SJCRH30 (cell line): Measurements from ENCODE around the gene CD1B. TPM values are rescaled to one million over a fixed set of nuclear protein-coding genes. Genes with fewer than 3 reads are reported as not detected.

Experiments used
- DNase-seq, 2 experiments: peaks; one replicate each; pipeline ENCODE4 v3.0.0-alpha.2; 2015 to 2020
- H3K27ac ChIP-seq: fragments of 250-450 bp; sonication (Bioruptor Pico); 2 replicates; pipeline ENCODE4 v1.5.1; 2020; ENCODE audit warnings: mild to moderate bottlenecking, moderate library complexity
- H3K27me3 ChIP-seq: fragments of 250-450 bp; sonication (Bioruptor Pico); 2 replicates; pipeline ENCODE4 v1.5.1; 2020; ENCODE audit warnings: mild to moderate bottlenecking, moderate library complexity
- H3K36me3 ChIP-seq: fragments of 250-450 bp; sonication (Bioruptor Pico); 2 replicates; pipeline ENCODE4 v1.5.1; 2020; ENCODE audit warnings: mild to moderate bottlenecking, moderate library complexity
- H3K4me1 ChIP-seq: fragments of 250-450 bp; sonication (Bioruptor Pico); 2 replicates; pipeline ENCODE4 v1.5.1; 2020; ENCODE audit warnings: mild to moderate bottlenecking, moderate library complexity
- H3K4me3 ChIP-seq: fragments of 250-450 bp; sonication (Bioruptor Pico); 2 replicates; pipeline ENCODE4 v1.5.1; 2020; ENCODE audit warnings: mild to moderate bottlenecking, moderate library complexity
- H3K9me3 ChIP-seq: fragments of 250-450 bp; sonication (Bioruptor Pico); replicated peaks from 2 replicates; pipeline ENCODE4 v1.5.1; 2020; ENCODE audit warnings: mild to moderate bottlenecking, moderate library complexity
- total RNA-seq: library from RNA; depleted of rRNA; stranded (reverse); fragments of >200 nt; shearing (Covaris generic); gene quantifications from 2 replicates; pipeline ENCODE4 v1.2.3, GENCODE V29; 2014

Gene CD1B
- total RNA-seq, 1 experiment from 2014 or later = not detected

DNA sequence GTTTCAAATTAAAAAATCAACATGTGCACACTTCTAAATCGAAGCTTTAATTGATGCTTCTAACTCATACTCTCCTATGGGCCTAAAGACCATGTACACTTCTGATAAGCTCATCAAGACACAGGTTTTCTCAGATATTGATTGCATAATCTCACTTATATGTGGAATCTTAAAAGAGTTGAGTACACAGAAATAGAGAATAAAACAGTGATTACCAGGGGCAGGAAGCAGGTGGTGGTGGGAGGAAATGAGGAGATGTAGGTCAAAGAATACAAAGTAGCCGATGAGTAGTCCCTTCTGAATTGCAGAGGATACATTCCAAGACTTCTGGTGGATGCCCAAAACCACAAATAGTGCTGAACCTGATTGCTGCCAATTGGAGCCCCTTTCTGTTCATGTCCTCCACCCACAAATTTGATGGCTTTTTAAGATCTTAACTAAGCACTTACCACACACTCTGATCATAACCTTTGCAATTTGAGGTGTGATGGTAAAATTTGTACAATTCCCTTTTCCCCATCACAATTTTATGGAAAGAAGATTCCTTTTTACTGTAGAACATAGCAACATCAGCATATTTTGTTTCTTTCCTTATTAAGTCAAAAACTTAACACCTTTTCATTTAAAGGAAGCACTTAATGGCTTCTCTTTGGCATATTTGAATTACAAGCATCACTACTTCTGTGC is 3.3 kb upstream of the CD1B start:
- Histone ChIP-seq H3K27ac (no peak overlapping the region), H3K9me3 (no peaks in the 10 kb centered on the region), H3K27me3 (no peaks in the 10 kb centered on the region), H3K4me1 (no peaks in the 10 kb centered on the region), H3K4me3 (no peak overlapping the region), H3K36me3 (no peaks in the 10 kb centered on the region)
- no peak for DNase-seq

DNA sequence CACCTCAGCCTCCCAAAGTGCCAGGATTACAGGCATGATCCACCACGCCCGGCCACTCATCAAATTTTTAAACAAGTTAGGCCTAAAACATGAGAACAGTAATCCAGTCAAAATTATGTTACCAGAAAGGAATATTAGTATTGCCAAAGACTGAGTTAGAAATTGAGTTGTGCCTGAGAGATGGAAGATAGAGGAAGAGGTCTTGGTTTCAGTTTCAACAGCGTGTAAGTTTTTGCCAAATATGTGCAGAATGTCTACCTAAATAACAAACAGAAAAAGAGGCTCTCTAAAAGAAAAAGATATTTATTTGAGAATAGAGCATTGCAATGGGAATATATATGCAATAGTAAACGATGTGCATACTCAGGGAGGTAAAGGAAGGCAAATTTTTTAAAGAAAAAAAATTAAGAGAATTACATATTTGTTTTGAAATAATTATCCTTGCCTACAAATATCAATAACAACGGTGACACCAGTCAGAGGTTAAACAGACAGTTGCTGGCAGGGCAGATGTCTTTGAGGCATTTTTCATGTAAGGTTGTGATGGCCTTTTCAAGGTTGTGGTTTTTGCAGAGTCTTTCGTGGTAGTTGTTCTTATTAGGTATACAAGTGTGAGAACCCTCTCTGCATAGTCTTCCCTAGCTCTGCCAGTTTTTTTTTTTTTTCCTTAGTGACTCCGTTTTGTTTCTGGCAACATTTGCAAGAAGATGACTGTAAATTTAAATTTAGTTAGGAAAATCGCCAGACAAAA is 2.2 kb upstream of the CD1B start:
- Histone ChIP-seq H3K36me3 (no peaks in the 10 kb centered on the region), H3K27ac (no peak overlapping the region), H3K4me1 (no peaks in the 10 kb centered on the region), H3K9me3 (no peaks in the 10 kb centered on the region), H3K4me3 (no peak overlapping the region), H3K27me3 (no peaks in the 10 kb centered on the region)
- DNase-seq = no peak

DNA sequence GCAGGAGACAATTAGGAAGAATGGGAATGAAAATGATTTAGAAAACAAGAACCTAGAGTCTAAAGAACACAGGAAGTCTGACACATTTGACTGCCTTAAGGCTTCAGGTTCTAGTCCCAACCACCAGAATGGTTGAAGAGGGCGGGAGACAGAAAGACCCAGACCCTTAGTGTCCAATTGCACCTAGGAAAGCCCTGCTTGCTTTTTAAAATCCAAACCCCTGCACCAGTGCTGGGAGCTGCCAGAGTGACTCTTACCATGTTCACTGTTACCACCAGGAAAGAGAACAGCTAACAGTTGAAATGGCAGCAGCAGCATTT is 265 bp downstream of the CD1B start:
- no peaks in the 10 kb centered on the region for H3K9me3 ChIP-seq
- no peaks in the 10 kb centered on the region for H3K27me3 ChIP-seq
- DNase-seq = no peak
- no peaks in the 10 kb centered on the region for H3K4me1 ChIP-seq
- H3K27ac ChIP-seq = no peak overlapping the region
- no peaks in the 10 kb centered on the region for H3K36me3 ChIP-seq
- no peak overlapping the region for H3K4me3 ChIP-seq

DNA sequence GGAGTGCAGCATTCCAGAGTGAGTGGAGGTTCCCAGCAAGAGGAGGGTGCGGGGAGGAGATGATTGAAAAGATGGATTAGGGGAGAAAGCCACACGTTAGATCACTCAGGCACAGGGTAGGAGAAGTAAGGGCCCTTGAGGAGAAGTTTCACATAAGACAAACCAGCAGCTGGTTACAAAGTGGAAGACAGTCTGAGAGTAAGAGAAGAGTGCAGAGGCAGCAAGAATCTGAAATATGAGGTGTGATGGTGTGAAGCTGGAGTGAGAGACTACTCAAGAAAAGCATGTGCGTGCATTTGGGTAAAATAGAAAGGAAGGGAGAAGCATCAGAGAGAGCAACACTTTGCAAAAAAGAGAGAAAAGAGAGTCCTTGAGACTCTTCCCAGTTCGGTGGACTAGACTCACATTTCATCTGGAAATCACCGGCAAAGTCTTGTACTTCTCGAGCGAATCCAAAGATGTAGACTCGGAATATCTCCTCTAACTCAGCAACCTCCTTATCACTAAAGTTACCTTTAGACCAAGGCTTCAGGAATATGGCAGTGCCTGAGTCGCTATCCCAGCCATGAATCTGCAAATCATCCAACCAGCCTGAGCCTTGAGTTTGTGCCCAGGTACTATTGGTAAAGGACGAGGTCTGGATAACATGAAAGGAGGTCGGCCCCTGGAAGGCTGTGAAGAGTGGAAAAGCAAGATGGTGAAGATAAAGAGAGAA is 783 bp downstream of the CD1B start:
- DNase-seq = no peak
- H3K27ac ChIP-seq = no peak overlapping the region
- H3K36me3 ChIP-seq = no peaks in the 10 kb centered on the region
- H3K27me3 ChIP-seq = no peaks in the 10 kb centered on the region
- no peaks in the 10 kb centered on the region for H3K4me1 ChIP-seq
- H3K4me3 ChIP-seq = no peak overlapping the region
- H3K9me3 ChIP-seq = no peaks in the 10 kb centered on the region

DNA sequence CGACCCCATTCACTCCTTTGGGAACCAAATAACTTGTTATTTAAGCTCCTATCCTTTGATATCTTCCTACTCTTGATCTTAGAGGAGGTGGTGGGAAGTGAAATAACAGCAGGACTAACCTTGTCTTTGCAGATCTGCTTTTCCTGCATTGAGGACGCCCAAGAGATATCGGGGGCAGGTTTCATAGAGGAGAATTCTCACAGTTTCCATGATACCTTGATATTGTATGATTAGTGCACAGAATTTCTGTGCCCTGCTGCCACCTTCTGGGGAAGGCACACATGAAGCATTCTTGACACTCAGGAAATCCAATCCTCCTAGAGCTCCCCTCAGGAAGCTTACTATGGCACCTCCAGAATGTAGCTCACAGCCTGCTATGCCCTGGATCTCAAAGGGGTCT is 1.6 kb downstream of the CD1B start:
- Histone ChIP-seq H3K9me3 (no peaks in the 10 kb centered on the region), H3K36me3 (no peaks in the 10 kb centered on the region), H3K27me3 (no peaks in the 10 kb centered on the region), H3K27ac (no peak overlapping the region), H3K4me3 (no peak overlapping the region), H3K4me1 (no peaks in the 10 kb centered on the region)
- no peak for DNase-seq

DNA sequence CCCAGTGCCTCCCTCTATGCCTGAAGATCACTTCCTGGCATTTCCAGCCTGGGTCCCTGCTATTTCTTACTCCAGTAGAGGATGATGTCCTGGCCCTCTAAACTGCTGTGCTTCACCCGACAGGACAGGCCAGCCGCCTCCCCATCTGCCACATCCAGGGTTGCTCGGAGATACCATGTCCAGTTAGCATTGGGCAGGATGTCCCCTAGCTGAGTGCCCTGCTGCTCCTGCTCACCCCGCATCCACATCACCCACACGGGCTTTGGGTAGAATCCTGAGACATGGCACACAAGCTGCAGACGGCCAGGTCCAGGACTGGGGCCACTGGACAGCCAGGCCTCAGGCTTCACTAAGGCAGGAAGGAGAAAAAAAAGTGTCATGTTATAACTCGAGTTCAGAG is 2.0 kb downstream of the CD1B start:
- H3K27ac ChIP-seq = no peak overlapping the region
- no peaks in the 10 kb centered on the region for H3K4me1 ChIP-seq
- H3K4me3 ChIP-seq = no peak overlapping the region
- no peaks in the 10 kb centered on the region for H3K9me3 ChIP-seq
- H3K36me3 ChIP-seq = no peaks in the 10 kb centered on the region
- H3K27me3 ChIP-seq = no peaks in the 10 kb centered on the region
- DNase-seq = no peak

DNA sequence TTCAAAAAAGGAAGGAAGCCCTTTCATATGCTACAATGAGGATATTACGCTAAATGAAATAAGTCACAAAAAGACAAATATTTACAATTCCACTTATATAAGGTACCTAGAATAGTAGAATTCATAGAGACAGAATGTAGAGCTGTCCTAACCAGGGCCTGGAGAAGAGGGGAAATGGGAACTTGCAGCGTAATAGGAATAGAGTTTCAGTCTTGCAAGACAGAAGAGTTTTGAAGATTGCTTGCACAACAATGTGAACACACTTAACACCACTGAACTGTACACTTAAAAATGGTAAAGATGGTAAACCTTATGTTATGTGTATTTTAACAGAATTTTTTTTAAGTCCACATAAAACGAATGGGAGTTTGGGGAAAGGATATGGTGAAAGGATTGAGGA is 2.9 kb downstream of the CD1B start:
- H3K4me3 ChIP-seq = no peak overlapping the region
- H3K27ac ChIP-seq = no peak overlapping the region
- H3K36me3 ChIP-seq = no peaks in the 10 kb centered on the region
- DNase-seq = no peak
- H3K9me3 ChIP-seq = no peaks in the 10 kb centered on the region
- H3K4me1 ChIP-seq = no peaks in the 10 kb centered on the region
- no peaks in the 10 kb centered on the region for H3K27me3 ChIP-seq

DNA sequence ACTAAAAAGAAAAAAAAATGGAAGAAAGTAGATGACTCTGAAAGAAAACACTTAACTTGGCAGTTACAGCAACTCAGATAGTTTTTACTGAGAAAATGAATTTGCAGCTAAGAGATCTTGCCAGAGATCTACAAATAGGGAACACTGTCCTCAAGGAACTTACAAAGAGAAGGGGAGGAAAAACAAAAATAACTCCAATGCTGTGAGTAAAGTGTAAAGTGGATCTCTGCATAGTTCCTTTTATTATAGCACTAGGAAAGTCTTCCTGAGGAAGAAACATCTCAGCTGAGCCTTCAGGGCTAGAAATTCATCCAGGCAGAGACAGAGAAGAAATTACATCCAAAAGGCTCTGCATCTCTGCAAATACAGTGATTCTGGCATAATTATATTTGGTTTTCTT is 3.9 kb downstream of the CD1B start:
- Histone ChIP-seq H3K27ac (no peak overlapping the region), H3K9me3 (no peaks in the 10 kb centered on the region), H3K36me3 (no peaks in the 10 kb centered on the region), H3K27me3 (no peaks in the 10 kb centered on the region), H3K4me3 (no peak overlapping the region), H3K4me1 (no peaks in the 10 kb centered on the region)
- no peak for DNase-seq

DNA sequence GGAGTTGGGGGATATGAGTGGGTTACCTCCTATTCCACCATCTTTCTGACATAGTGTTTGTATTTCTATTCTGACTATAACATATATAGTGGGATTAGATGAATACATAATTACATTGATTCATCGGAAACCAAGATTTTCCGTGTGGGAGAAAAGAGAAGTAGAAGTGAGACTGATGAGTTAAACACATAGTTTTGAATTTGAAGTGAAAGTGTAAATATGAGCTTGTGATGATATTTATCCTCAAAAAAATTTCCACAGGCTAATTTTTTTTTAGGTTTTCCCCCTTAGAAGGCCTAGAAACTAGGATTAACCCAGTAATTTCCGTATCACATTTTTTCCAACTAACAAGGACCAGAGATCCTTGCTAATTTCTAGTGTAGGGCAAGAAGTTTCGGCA is 6.9 kb downstream of the CD1B start:
- Histone ChIP-seq H3K27me3 (no peaks in the 10 kb centered on the region), H3K4me3 (no peak overlapping the region), H3K9me3 (no peaks in the 10 kb centered on the region), H3K27ac (no peak overlapping the region), H3K36me3 (no peaks in the 10 kb centered on the region), H3K4me1 (no peaks in the 10 kb centered on the region)
- no peak for DNase-seq

DNA sequence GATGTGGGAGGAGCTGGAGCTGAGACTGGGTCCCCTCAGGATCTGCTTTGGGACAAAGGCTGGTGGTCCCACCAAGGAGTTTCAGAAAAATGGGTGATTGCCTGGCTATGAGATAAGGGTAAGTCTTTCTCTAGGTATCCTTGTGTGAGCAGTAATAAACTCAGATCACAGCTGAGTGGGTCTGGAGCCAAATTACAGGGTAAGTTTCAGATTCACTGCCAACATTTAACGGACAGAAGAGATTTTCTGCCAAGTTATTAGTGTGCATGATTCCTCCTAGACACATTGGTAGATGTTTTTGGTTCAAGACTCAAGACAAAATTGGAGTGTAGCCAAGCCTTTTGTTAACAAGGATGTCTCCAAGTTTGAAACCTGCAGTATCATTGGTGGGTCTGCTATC is 7.5 kb downstream of the CD1B start:
- Histone ChIP-seq H3K27ac (no peak overlapping the region), H3K27me3 (no peaks in the 10 kb centered on the region), H3K9me3 (no peaks in the 10 kb centered on the region), H3K4me1 (no peaks in the 10 kb centered on the region), H3K4me3 (no peak overlapping the region), H3K36me3 (no peaks in the 10 kb centered on the region)
- no peak for DNase-seq

DNA sequence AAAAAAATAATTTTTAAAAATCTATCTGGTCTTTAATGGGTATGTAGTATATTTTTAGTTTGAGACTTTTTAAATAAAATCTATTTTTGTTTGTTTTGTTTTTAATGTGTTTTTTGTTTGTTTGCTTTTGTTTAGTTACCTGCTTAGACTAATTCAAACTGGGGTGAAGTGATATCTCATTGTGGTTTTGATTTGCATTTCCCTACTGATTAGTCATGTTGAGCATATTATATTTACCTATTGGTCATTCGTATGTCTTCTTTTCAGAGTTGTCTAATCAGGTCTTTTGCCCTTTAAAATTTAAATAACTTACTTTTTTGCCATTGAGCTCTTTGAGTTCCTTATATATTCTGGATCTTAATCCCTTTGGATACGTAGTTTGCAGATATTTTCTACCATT is 20.3 kb downstream of the CD1B start:
- Histone ChIP-seq H3K36me3 (no peaks in the 10 kb centered on the region), H3K4me3 (no peak overlapping the region), H3K9me3 (no peaks in the 10 kb centered on the region), H3K27ac (no peak overlapping the region), H3K4me1 (no peaks in the 10 kb centered on the region), H3K27me3 (no peaks in the 10 kb centered on the region)
- no peak for DNase-seq

DNA sequence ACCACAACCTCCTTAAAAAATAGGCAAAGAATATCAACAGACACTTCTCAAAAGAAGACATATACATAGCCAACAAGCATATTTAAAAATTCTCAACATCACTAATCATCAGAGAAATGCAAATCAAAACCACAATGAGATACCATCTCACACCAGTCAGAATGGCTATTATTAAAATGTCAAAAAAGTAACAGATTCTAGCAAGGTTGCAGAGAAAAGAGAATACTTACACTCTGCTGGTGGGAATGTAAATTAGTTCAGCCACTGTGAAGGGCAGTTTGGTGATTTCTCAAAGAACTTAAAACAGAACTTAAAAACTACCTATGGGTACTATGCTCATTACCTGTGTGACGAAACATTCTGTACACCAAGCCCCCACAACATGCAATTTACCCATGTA is 20.7 kb downstream of the CD1B start:
- Histone ChIP-seq H3K9me3 (no peaks in the 10 kb centered on the region), H3K27ac (no peak overlapping the region), H3K4me1 (no peaks in the 10 kb centered on the region), H3K27me3 (no peaks in the 10 kb centered on the region), H3K4me3 (no peak overlapping the region), H3K36me3 (no peaks in the 10 kb centered on the region)
- no peak for DNase-seq

DNA sequence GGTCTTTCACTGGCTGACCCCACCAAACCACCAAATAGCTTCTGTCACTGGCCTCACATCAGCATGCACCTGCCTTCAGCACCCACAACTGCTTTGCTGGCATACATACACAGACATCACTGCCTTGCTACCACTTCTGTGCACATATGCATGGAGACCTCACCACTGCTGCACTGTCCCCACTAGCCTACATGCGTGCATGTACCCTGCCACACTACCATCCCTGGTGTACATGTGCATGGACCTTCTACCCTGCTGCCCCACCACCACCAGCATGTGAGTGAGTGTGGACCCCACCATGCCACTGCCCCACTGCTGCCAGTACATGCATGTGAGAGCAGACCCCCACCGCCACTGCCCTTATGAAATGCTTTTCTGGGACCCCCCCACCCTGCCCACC is 35.5 kb downstream of the CD1B start:
- Histone ChIP-seq H3K4me1 (no peaks in the 10 kb centered on the region), H3K27ac (no peak overlapping the region), H3K36me3 (no peaks in the 10 kb centered on the region), H3K9me3 (no peaks in the 10 kb centered on the region), H3K27me3 (no peaks in the 10 kb centered on the region), H3K4me3 (no peak overlapping the region)
- DNase-seq = no peak

DNA sequence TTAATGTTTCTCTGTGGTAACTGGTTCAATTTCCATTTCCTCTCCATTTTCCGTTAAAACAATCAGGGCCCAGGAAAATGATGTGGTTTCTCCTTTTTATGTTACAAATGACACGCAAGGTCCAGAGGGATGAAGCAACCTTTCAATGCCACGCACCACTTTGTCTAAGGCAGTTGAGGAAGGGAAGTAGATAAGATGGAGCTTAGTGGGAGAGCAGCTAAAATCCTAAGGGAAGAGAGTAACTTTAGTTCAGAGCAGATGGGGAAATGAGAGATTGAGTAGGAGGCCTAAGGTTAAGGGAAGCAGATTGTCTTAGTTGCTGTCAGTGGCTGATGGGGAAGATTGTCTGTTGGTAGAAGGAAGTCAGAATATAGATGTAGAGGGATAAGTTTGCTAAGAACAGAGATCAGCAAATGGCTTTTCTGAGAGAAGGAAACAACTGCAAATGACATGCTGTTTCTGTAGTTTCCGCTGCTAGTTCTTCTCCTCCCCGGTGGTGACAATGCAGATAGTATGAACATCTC is 40.9 kb downstream of the CD1B start:
- no peak overlapping the region for H3K4me3 ChIP-seq
- no peaks in the 10 kb centered on the region for H3K27me3 ChIP-seq
- no peak overlapping the region for H3K27ac ChIP-seq
- H3K36me3 ChIP-seq = no peaks in the 10 kb centered on the region
- no peaks in the 10 kb centered on the region for H3K4me1 ChIP-seq
- no peak for DNase-seq
- no peaks in the 10 kb centered on the region for H3K9me3 ChIP-seq

DNA sequence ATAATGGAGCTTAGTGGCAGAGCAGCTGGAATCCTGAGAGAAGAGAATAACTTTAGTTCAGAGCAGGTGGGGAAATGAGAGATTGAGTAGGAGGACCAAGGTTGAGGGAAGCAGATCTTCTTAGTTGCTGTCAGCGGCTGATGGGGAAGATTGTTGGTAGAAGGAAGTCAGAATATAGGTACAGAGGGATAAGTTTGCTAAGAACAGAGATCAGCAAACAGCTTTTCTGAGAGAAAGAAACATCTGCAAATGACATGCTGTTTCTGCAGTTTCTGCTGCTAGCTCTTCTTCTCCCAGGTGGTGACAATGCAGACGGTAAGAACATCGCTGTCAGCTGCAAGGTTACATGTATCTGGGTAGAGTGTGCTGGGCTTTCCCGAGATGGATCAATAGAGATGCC is 41.5 kb downstream of the CD1B start, which contains the start of gene CD1C:
TSS of gene CD1C (plus strand) at position 113 of the 400 bp plus-strand sequence. CDS start at position 255, 142 bp downstream.
- Histone ChIP-seq H3K4me3 (no peak within 1 kb of the TSS), H3K27me3 (no peaks in the 10 kb centered on the region), H3K27ac (no peak within 1 kb of the TSS), H3K4me1 (no peaks in the 10 kb centered on the region), H3K36me3 (no peaks in the 10 kb centered on the region), H3K9me3 (no peaks in the 10 kb centered on the region)
- DNase-seq = no peak
